K562 (cell line): Measurements from ENCODE around the gene FAM200A.

Experiments
- BRF1 ChIP-seq: IDR thresholded peaks from 3 replicates; pipeline ENCODE4 v1.6.1; 2011; ENCODE audit warnings: borderline replicate concordance, mild to moderate bottlenecking; ENCODE audit not compliant: insufficient read length; ENCODE audit errors: extremely low read depth
- MCM5 ChIP-seq: fragments of 450-650 bp; IDR thresholded peaks from 2 replicates; pipeline ENCODE4 v1.6.1; 2016; ENCODE audit warnings: low read depth
- NONO ChIP-seq, 2 experiments: fragments of 200-400 bp in 1 of 2; fragments of 450-650 bp in 1 of 2; formaldehyde crosslinking in 1 of 2; IDR thresholded peaks; 2 replicates each; pipeline ENCODE4 v1.6.1; 2017; ENCODE audit warnings: low read depth in 2 of 2, mild to moderate bottlenecking in 2 of 2, moderate library complexity in 2 of 2, low read length in 1 of 2
- PCBP1 ChIP-seq: fragments of 200-400 bp; formaldehyde crosslinking; IDR thresholded peaks from 2 replicates; pipeline ENCODE4 v1.6.1; 2018; ENCODE audit warnings: mild to moderate bottlenecking, low read depth, low read length; ENCODE audit not compliant: poor library complexity, severe bottlenecking
- RFX5 ChIP-seq: IDR thresholded peaks from 2 replicates; pipeline ENCODE4 v1.6.1; 2011; ENCODE audit warnings: low read depth, mild to moderate bottlenecking, improper control_type of control experiment, low read length
- SIN3A ChIP-seq, 2 experiments: fragments of 150-350 bp in 1 of 2; IDR thresholded peaks; 2 replicates each; pipeline ENCODE4 v1.6.1; 2011 to 2016; ENCODE audit warnings: borderline replicate concordance in 2 of 2, low read depth in 2 of 2, low read length in 2 of 2, mild to moderate bottlenecking in 2 of 2, moderate library complexity in 2 of 2; ENCODE audit not compliant: control insufficient read depth in 1 of 2
- SP1 ChIP-seq: sonication (generic); formaldehyde crosslinking; IDR thresholded peaks from 2 replicates; pipeline ENCODE4 v1.8.1; 2022; ENCODE audit warnings: mild to moderate bottlenecking, missing genetic modification reagents
- TARDBP ChIP-seq: fragments of 450-650 bp; IDR thresholded peaks from 2 replicates; pipeline ENCODE4 v1.6.1; 2016
- ZBTB1 ChIP-seq: sonication (generic); formaldehyde crosslinking; IDR thresholded peaks from 2 replicates; pipeline ENCODE4 v1.8.1; 2023; ENCODE audit warnings: missing genetic modification reagents, low read depth, mild to moderate bottlenecking, borderline replicate concordance
- TF ChIP-seq, protein P1 (sequence below), 2 experiments: fragments of 450-650 bp; IDR thresholded peaks; 2 replicates each; pipeline ENCODE4 v1.6.1; 2018; ENCODE audit warnings: mild to moderate bottlenecking in 2 of 2, low read depth in 1 of 2; ENCODE audit not compliant: partially characterized antibody in 2 of 2
- TF ChIP-seq, protein P2 (sequence below), 3 experiments: IDR thresholded peaks in 2 of 3; conservative IDR thresholded peaks in 1 of 3; 2 replicates each; pipeline ENCODE4 v1.5.1; 2011 to 2012; ENCODE audit warnings: low read length in 3 of 3, mild to moderate bottlenecking in 3 of 3, control low read depth in 2 of 3, improper control_type of control experiment in 1 of 3, inconsistent platforms in 1 of 3, low read depth in 1 of 3, mixed read lengths in 1 of 3, moderate library complexity in 1 of 3; ENCODE audit not compliant: insufficient read depth in 2 of 3

- TF ChIP-seq RFX5 (no peak), MCM5 (no peak), TARDBP (no peak), SIN3A (IDR thresholded peaks at IDR 0.05; ENCODE audit: borderline replicate concordance in 2 of 2, control insufficient read depth in 1 of 2, low read depth in 2 of 2, low read length in 2 of 2) (no peak), ZBTB1 (no peak), BRF1 (no peak), NONO (IDR thresholded peaks at IDR 0.05; ENCODE audit: low read depth in 2 of 2, low read length in 1 of 2) (no peak), SP1 (no peak), PCBP1 (no peak)
- TF ChIP-seq, protein P1, sequence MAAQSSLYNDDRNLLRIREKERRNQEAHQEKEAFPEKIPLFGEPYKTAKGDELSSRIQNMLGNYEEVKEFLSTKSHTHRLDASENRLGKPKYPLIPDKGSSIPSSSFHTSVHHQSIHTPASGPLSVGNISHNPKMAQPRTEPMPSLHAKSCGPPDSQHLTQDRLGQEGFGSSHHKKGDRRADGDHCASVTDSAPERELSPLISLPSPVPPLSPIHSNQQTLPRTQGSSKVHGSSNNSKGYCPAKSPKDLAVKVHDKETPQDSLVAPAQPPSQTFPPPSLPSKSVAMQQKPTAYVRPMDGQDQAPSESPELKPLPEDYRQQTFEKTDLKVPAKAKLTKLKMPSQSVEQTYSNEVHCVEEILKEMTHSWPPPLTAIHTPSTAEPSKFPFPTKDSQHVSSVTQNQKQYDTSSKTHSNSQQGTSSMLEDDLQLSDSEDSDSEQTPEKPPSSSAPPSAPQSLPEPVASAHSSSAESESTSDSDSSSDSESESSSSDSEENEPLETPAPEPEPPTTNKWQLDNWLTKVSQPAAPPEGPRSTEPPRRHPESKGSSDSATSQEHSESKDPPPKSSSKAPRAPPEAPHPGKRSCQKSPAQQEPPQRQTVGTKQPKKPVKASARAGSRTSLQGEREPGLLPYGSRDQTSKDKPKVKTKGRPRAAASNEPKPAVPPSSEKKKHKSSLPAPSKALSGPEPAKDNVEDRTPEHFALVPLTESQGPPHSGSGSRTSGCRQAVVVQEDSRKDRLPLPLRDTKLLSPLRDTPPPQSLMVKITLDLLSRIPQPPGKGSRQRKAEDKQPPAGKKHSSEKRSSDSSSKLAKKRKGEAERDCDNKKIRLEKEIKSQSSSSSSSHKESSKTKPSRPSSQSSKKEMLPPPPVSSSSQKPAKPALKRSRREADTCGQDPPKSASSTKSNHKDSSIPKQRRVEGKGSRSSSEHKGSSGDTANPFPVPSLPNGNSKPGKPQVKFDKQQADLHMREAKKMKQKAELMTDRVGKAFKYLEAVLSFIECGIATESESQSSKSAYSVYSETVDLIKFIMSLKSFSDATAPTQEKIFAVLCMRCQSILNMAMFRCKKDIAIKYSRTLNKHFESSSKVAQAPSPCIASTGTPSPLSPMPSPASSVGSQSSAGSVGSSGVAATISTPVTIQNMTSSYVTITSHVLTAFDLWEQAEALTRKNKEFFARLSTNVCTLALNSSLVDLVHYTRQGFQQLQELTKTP (IDR thresholded peaks at IDR 0.05; ENCODE audit: low read depth in 1 of 2, partially characterized antibody in 2 of 2): no peak
- TF ChIP-seq, protein P2, sequence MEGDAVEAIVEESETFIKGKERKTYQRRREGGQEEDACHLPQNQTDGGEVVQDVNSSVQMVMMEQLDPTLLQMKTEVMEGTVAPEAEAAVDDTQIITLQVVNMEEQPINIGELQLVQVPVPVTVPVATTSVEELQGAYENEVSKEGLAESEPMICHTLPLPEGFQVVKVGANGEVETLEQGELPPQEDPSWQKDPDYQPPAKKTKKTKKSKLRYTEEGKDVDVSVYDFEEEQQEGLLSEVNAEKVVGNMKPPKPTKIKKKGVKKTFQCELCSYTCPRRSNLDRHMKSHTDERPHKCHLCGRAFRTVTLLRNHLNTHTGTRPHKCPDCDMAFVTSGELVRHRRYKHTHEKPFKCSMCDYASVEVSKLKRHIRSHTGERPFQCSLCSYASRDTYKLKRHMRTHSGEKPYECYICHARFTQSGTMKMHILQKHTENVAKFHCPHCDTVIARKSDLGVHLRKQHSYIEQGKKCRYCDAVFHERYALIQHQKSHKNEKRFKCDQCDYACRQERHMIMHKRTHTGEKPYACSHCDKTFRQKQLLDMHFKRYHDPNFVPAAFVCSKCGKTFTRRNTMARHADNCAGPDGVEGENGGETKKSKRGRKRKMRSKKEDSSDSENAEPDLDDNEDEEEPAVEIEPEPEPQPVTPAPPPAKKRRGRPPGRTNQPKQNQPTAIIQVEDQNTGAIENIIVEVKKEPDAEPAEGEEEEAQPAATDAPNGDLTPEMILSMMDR (IDR thresholded peaks at IDR 0.05 in 2 of 3, conservative IDR thresholded peaks at IDR 0.05 in 1 of 3; ENCODE audit: insufficient read depth in 2 of 3, low read depth in 1 of 3, low read length in 3 of 3): no peak
Observed at GRCh38 chr7:99560834-99561736, 9.2 kb upstream of the FAM200A start.
